Stimulated activated naive B cell treated with anti-CD40 and anti-IgM and Interleukin-4, amounts not matched to agents 10 μg/mL and 1 μg/mL and 100 μg/mL, for 72 hours (primary cell): ENCODE results near the gene ABCA2.
"Not testable (repeated sequence)": the region's sequence is repeated elsewhere in the genome, so short reads cannot be mapped to it uniquely, and the experiment has no call there.

Experiments
- ATAC-seq, 2 donors: fragments of 150-1000 bp; cut with Tn5 transposase; replicated peaks; 2 replicates each; pipeline ENCODE4 v1.10.0; 2021; ENCODE audit warnings: moderate library complexity in 1 of 2
- DNase-seq: peaks from one replicate; pipeline ENCODE4 v3.0.0; 2021
- H3K27ac Mint-ChIP-seq: one replicate; pipeline ENCODE4 v1.8.0; 2022; ENCODE audit warnings: mild to moderate bottlenecking, mixed read lengths
- H3K27me3 Mint-ChIP-seq, 2 donors: one replicate each; pipeline ENCODE4 v1.8.0; 2022; ENCODE audit warnings: mixed read lengths in 2 of 2
- H3K36me3 Mint-ChIP-seq, 2 donors: one replicate each; pipeline ENCODE4 v1.8.0; 2022; ENCODE audit warnings: mixed read lengths in 2 of 2, mild to moderate bottlenecking in 1 of 2
- H3K4me1 Mint-ChIP-seq, 2 donors: one replicate each; pipeline ENCODE4 v1.8.0; 2022; ENCODE audit warnings: mixed read lengths in 2 of 2, mild to moderate bottlenecking in 1 of 2
- H3K4me3 Mint-ChIP-seq, 2 donors: one replicate each; pipeline ENCODE4 v1.8.0; 2022; ENCODE audit warnings: mild to moderate bottlenecking in 2 of 2, mixed read lengths in 2 of 2, moderate library complexity in 1 of 2
- H3K9me3 Mint-ChIP-seq, 2 donors: one replicate each; pipeline ENCODE4 v1.8.0; 2022; ENCODE audit warnings: mixed read lengths in 2 of 2, mild to moderate bottlenecking in 1 of 2

The ABCA2 gene

DNA sequence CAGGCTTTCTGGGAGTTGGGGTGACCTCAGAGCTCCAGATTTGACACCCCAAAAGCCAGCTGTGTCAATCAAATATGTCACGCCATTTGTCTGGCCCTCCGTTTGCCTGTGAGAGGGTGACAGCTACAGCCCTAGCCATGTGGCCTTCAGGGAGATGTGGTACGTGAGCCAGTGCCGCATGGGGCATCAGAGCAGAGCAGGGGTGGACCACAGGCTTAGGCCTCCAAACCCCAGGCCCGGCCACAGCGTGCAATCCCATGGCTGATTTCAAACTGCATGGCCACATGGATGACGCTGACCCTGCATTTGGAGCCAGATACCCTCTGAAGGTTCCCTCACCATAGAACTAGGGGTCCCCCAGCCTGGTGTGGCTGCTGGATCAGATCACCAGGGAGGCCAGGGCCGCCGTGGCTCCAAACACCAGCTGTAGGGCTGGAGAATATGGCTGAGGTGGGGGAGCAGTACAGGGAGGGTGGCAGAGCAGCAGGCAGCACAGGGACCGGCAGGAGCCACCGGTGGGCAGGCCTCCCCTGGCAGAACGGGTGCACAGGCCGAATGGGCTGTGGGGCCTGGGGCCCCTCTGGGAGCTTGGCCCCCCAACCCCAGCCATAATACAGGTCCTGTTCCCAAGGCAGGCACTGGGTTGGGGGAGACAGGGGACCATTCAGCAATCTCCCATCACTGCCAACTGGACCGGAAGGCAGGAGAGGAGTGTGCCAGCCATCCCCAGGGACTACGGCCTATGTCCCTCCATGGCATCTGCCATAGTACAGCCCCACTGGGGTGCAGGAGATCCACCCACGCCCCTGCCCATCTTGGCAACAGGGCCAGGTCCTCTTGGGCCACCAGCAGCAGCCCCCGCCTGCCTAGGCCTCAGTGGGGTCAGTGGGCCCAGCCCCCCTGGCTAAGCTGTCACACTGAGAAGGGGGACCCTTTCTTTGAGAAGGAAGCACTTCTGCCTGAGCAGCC, 40.8 kb upstream of the ABCA2 start:
- Mint-ChIP-seq H3K27ac (no peak overlapping the region), H3K4me3 (peak overlapping the region; percentile 21 to 60), H3K36me3 (no peaks in the 10 kb centered on the region), H3K27me3 (peaks cover 8 to 9% of the 10 kb centered on the region in 2 donors), H3K9me3 (no peaks in the 10 kb centered on the region), H3K4me1 (peaks cover 20 to 29% of the 10 kb centered on the region in 2 donors)
- ATAC-seq (no peak), DNase-seq (no peak)

DNA sequence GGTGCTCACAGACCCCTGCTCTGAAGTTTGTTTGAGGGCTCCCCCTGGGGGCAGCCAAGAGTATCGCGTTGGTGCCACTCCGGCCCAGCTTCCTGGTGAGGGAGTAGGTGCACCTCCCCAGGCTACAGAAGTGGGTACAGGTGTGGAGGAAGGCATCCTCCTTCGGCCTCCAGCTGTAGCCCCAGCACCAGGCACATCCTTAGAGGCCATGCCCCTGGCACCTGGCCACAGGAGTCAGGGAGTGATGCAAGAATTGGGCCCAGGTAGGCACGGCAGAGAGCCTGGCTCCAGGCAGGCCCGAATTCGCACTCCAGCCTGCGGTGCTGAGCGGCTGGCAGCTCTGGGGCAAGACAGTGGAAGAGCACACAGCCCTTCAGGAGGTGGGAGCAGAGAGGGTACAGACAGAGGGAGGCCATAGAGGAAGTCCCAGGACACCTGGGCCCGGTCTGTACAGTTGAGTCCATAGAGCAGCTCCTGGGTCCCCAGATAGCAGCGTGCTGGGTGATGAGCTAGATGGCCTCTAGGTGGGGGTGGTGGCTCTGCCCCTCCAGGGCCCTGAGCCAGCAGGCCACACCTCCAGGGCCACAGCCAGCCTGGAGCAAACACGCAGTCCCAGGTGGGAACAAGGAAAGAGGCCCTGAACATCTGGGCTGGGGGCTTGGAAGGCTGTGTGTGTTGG, 40.0 kb upstream of the ABCA2 start:
- no peaks in the 10 kb centered on the region for H3K9me3 Mint-ChIP-seq
- H3K27ac Mint-ChIP-seq: peak overlapping the region; percentile 53
- H3K36me3 Mint-ChIP-seq: no peaks in the 10 kb centered on the region
- peaks cover 20 to 22% of the 10 kb centered on the region in 2 donors for H3K4me1 Mint-ChIP-seq
- DNase-seq (peak; percentile 81), ATAC-seq (peak; percentile 64 to 74)
- peak overlapping the region in 1 of 2 donors; percentile 29 for H3K4me3 Mint-ChIP-seq
- peaks cover 8 to 10% of the 10 kb centered on the region in 2 donors for H3K27me3 Mint-ChIP-seq

DNA sequence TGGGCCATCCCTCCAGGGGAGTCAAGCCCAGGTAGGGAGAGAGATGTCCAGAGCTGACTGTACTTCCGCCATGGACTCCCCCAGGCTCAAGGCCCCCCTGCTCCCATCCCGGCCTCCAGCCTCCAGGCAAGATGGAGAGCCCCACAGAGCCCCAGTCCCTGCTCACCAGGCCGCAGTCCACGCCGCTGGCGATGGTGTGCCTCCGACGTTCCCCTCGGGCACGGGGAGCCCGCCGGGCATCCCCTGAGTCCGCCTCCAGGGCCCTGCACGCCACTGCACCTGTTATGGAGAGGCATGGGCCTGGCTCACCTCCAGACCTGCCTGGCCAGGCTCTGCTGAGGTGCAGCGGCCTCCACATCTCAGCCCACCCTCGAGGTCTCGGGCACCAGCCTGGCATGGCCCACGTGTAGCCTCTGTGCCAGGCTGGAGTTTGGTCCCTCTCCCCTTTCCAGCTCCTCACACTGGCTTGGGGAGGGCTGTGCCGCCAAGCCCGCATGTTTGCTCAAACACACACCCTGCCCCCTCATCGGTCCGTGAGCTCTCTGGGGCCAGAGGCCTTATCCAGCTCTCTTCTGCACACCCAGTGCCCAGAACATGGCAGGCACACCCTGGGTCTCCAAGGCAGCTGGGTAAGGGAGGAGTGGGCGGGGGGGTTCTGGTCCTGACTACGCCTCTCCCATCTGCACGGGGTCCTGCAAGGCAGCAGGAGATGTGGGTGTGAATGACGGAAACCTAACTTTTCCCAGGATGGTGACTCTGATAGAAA, 38.2 kb upstream of the ABCA2 start:
- H3K36me3 Mint-ChIP-seq: no peaks in the 10 kb centered on the region
- no peaks in the 10 kb centered on the region for H3K9me3 Mint-ChIP-seq
- no peak overlapping the region for H3K27ac Mint-ChIP-seq
- no peak overlapping the region for H3K4me3 Mint-ChIP-seq
- H3K4me1 Mint-ChIP-seq: peaks cover 14 to 20% of the 10 kb centered on the region in 2 donors
- H3K27me3 Mint-ChIP-seq: peaks cover 8 to 10% of the 10 kb centered on the region in 2 donors
- no peak for DNase-seq
- ATAC-seq: no peak

DNA sequence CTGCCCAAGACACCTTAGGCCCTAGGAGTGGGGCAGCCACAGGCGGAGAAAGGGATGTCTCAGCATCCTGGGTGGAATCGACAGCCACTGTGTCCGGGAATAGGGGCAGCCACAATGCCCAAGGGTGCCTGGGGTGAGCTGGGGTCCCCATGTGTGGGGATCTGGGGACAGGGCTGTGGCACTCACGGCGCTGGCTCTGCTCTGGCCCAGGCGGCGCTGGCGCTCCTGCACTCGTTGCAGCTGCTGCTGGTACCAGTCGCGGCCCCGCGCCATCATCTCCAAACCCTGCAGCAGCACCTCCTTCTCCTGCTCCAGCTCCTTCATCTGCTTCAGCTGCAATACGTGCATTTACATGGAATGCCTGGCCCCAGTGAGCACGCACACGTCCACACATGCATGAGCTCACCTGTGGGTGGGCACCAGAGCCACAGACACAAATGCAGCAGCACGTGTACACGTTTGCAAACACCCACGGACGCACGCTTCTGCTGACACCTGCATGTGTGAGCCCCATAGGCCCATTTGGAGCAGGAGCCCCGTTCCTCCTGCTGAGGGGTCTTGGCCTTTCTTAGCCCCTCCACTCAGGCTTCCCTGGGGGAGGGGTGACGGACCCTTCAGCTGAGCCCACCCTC, 37.4 kb upstream of the ABCA2 start:
- Mint-ChIP-seq H3K27ac (no peak overlapping the region), H3K4me3 (no peak overlapping the region), H3K9me3 (no peaks in the 10 kb centered on the region), H3K36me3 (no peaks in the 10 kb centered on the region), H3K4me1 (peaks cover 7 to 13% of the 10 kb centered on the region in 2 donors), H3K27me3 (peaks cover 8 to 10% of the 10 kb centered on the region in 2 donors)
- ATAC-seq: no peak
- no peak for DNase-seq

DNA sequence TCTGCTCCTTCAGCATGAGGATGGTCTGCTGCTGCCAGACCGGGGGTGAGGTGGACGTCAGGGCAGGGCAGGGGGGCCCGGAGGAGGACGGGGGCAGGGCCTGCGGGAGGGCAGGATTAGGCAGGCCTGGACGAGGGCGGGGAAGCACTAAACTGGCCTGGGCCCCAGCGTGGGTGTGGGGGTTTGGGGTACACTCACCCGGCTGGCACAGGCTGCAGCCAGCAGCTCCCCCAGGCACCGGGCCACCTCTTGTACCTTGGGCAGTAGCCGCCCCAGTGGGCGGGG, 36.8 kb upstream of the ABCA2 start:
- Mint-ChIP-seq H3K9me3 (no peaks in the 10 kb centered on the region), H3K4me3 (no peak overlapping the region), H3K27ac (no peak overlapping the region), H3K36me3 (no peaks in the 10 kb centered on the region), H3K27me3 (peaks cover 8 to 10% of the 10 kb centered on the region in 2 donors), H3K4me1 (peaks cover 7 to 13% of the 10 kb centered on the region in 2 donors)
- no peak for ATAC-seq
- DNase-seq: no peak

DNA sequence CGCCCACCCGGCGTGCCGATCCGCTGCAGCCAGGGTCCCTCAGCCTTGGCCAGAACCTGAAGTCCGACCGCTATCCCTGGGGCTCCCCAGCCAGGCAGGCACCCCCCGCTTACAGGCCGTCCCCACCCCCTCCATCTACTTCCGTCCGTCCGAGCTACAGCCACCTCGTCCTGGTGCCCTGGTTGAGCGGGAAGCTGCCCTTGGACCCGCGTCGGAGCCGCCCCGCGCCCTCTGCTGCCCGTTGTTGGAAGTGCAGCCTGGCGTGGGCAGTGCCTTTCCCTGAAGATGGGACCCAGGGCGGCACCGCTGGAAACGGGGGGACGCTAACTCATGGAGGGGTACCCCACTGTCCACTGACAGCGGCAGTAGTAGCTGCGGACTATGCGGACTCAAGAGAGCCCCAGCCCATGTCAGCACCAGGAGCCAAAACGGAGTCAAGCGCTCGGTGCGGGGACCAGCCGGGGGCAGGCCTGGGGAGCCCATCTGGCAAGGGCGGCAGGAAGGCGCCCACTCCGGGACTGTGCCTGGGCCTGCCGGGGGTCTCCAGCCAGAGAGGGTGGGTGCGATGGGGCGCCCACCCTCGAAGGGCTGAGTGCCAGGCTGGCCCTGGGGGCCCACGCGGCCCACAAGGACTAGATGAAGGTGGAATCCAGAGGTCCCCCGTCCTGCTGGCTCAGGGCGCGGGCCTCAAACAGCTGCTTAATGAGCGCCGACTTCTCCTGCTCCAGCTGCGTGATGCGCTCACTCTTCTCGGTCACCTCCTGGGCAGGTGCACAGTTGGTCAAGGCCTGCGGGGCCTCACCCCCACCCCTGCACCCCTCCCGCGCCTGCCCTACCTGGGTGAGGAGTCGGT, 36.2 kb upstream of the ABCA2 start:
- no peaks in the 10 kb centered on the region for H3K9me3 Mint-ChIP-seq
- no peak overlapping the region for H3K27ac Mint-ChIP-seq
- H3K36me3 Mint-ChIP-seq: no peaks in the 10 kb centered on the region
- H3K4me3 Mint-ChIP-seq: no peak overlapping the region
- ATAC-seq (peak; percentile 38 to 48), DNase-seq (no peak)
- peaks cover 7 to 13% of the 10 kb centered on the region in 2 donors for H3K4me1 Mint-ChIP-seq
- peaks cover 8 to 10% of the 10 kb centered on the region in 2 donors for H3K27me3 Mint-ChIP-seq

DNA sequence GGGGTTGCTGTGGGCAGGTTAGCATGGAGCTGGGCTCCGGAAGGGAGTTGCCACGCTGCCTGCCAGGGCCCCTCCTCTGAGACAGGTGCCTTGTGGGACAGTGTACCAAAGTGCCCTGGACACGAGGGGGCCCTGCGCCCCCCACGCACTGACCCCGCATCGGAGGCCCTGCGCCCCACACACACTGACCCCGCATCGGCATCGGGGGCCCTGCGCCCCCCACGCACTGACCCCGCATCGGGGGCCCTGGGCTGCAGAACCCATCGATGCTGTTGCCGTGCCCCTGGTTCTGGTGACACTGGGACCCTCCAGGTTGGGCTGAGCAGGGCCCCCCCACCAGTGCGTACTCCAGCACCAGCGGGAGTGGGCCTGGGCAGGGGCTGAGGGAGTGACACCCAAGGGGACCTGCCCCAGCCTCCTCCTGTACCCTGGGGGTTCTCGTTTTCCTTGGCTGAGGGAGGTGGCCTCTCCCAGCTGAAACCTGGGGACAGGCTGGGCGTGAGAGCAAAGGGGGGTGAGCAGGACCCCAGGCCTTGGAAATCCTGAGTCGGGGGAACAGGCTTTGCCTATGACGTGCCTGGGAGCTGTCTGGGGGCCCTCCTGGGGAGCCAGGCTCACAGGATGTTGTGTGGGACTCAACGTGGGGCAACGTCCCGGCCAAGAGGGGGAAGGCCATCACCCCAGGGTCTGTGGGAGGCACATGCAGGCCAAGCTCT, 35.4 kb upstream of the ABCA2 start:
- Mint-ChIP-seq H3K36me3 (no peaks in the 10 kb centered on the region), H3K4me3 (no peak overlapping the region), H3K27ac (no peak overlapping the region), H3K4me1 (peaks cover 7 to 17% of the 10 kb centered on the region in 2 donors), H3K27me3 (peaks cover 8 to 10% of the 10 kb centered on the region in 2 donors), H3K9me3 (no peaks in the 10 kb centered on the region)
- no peak for ATAC-seq
- DNase-seq: no peak

DNA sequence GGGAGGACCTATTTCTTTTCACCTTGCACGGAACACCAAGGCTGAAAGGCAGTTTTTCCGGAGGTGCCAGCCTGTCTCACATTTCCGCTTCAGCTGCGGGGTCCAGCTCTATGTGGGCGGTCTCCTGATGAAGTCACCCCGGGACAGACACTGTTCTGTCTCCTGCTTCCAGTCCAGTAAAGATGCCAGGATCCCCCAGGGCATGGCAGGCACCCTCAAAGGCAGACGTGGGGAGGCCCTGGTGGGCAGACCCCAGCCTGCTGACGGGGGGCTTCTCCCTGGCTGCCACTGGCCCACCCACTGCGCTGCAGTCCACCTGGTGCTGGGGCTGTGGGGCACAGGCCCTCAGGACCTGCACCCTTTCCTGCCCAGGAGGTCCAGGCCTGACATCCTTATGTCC, 34.8 kb upstream of the ABCA2 start:
- ATAC-seq, H3K36me3 Mint-ChIP-seq, H3K9me3 Mint-ChIP-seq, DNase-seq, H3K4me3 Mint-ChIP-seq, H3K27ac Mint-ChIP-seq, H3K27me3 Mint-ChIP-seq: not testable (repeated sequence)
- H3K4me1 Mint-ChIP-seq: peaks cover 5 to 14% of the 10 kb centered on the region in 2 donors

DNA sequence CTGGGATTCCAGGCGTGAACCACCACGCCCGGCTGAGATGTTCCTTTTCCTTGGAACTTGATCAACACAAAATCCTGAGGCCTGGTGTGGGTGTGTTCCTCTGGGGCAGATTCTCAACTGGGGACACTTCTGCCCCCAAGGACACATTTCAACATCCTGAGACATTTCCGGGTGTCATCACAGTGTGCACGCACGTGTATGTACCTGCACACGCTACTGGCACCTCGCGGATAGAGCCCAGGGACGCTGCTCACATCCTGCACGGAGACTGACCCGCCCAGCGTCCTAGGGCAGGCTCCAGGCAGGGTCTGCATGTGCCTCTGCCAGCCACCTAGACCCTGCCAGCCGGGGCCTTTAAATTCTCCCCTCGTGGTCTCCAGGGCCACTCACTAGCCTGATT, 34.3 kb upstream of the ABCA2 start:
- H3K36me3 Mint-ChIP-seq: no peaks in the 10 kb centered on the region
- H3K9me3 Mint-ChIP-seq: no peaks in the 10 kb centered on the region
- ATAC-seq (no peak), DNase-seq (no peak)
- peaks cover 5 to 6% of the 10 kb centered on the region in 2 donors for H3K27me3 Mint-ChIP-seq
- H3K4me3 Mint-ChIP-seq: no peak overlapping the region
- no peak overlapping the region for H3K27ac Mint-ChIP-seq
- H3K4me1 Mint-ChIP-seq: peaks cover 3 to 12% of the 10 kb centered on the region in 2 donors

DNA sequence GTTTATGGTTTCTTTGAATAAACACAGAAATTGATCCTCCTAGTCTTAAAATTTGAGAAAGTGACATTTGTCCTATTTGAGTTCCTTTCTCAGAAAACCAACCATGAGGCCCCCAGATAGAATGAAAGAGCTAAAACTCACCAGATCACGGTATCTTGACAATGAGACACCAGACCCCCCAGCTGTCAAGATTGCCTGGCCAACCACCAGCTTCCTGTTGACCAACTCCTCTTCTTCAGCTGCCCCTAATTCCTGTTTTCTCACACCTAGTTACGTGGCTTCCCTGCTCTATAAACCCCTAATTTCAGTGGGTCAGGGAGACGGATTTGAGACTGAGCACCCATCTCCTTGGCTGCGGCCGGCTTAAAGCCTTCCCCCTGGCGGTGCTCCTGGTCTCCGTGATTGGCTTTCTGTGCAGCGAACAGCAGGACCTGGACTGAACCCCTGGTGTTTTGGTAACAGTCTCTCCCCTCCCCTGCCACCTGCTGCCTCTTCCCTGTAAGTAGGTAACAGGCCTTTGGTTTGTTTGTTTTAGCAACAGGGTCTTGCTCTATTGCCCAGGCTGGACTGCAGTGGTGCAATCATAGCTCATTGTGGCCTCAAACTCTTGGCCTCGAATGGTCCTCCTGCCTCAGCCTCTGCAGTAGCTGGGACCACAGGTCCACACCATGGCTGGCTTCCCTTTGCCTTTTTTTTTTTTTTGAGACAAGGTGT, 30.6 kb upstream of the ABCA2 start:
- ATAC-seq: no peak
- no peak overlapping the region for H3K27ac Mint-ChIP-seq
- peaks cover 0 to 6% of the 10 kb centered on the region in 2 donors for H3K4me1 Mint-ChIP-seq

DNA sequence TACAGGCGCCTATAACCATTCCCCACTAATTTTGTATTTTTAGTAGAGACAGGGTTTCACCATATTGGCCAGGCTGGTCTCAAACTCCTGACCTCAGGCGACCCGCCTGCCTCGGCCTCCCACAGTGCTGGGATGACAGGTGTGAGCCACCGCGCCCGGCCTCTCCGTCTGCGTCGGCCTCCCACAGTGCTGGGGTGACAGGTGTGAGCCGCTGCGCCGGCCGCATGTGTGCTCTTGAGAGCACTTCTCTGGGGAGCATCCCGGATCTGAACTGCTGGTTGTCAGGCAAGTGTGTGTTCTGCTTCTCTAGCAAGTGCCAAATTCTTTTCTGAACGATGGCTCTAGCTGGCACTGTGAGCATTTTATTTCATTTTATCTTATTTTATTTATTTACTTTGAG, 29.5 kb upstream of the ABCA2 start:
- no peak for DNase-seq
- H3K4me3 Mint-ChIP-seq: no peak overlapping the region
- no peak overlapping the region for H3K27ac Mint-ChIP-seq
- peaks cover 2 to 12% of the 10 kb centered on the region in 2 donors for H3K27me3 Mint-ChIP-seq
- H3K36me3 Mint-ChIP-seq: no peaks in the 10 kb centered on the region
- peaks cover 0 to 13% of the 10 kb centered on the region in 2 donors for H3K4me1 Mint-ChIP-seq
- no peak for ATAC-seq
- H3K9me3 Mint-ChIP-seq: no peaks in the 10 kb centered on the region

More for the DNA sequence above, 30.6 kb upstream of the ABCA2 start:
- Mint-ChIP-seq H3K9me3 (no peaks in the 10 kb centered on the region), H3K36me3 (no peaks in the 10 kb centered on the region), H3K27me3 (peaks cover 0 to 6% of the 10 kb centered on the region in 2 donors), H3K4me3 (no peak overlapping the region)
- DNase-seq: no peak

DNA sequence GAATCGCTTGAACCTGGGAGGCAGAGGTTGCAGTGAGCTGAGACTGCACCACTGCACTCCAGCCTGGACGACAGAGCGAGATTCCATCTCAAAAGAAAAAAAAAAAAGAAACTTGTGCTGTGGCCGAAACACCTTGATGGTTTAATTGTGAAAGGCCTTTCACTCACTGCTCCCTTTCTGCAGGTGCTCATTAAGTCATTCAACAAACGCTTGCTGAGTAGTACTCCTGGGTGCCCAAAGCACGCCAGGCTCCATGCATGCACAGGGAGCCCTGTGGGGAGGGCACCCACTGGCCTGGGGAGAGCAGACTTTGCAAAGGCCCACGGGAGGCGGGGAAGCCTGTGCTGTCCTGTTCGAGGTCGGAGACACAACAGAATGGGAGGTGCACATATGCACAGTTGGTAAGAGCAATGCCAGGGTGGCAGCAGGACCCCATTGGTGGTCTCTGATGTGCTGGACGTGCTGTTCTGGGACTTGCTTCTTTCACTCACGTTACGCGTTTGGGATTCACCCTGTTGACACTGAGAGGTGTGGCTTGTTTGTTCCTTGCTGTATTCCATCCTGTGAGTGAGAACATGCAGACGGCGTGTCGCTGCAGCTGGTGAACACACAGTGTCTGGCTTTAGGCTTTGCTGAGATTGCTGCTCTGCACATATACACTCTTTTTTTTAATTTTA, 28.8 kb upstream of the ABCA2 start:
- Mint-ChIP-seq H3K27ac (no peak overlapping the region), H3K27me3 (peaks cover 5 to 19% of the 10 kb centered on the region in 2 donors), H3K36me3 (no peaks in the 10 kb centered on the region), H3K4me3 (no peak overlapping the region), H3K4me1 (peaks cover 2 to 17% of the 10 kb centered on the region in 2 donors), H3K9me3 (no peaks in the 10 kb centered on the region)
- no peak for DNase-seq
- ATAC-seq: no peak
